Measurements from ENCODE around the gene CFAP251. TPM values are rescaled to one million over a fixed set of nuclear protein-coding genes. Genes with fewer than 3 reads are reported as not detected.

Gene CFAP251
- polyA plus RNA-seq, 3 donors: 0.08 to 0.17 TPM; not detected in 1

DNA sequence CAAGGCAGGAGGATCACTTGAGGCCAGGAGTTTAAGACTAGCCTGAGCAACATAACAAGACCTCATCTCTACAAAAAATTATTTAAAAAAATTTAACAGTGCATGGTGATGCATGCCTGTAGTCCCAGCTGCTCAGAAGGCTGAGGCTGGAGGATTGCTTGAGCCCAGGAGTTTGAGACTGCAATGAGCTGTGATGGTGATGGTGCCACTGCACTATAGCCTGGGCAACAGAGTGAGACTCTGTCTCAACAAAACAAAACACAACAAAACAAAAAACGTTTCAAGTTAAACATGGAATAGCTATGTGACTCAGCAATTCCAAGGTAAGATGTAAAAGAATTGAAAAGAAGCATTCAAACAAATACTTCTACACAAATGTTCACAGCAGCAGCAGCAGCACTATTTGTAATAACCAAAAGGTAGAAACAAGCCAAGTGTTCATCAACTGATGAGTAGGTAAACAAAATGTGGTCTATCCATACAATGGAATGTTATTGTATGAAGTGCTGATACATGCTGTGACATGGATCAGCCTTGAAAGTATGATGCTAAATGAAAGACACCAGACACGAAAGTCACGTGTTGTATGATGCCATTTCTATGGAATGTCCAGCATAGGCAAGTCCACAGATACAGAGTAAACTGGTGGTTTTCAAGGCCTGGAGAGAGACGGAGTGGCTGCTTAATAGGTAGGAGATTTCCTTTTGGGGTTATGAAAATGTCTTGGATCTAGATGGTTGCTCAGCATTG is 31.4 kb downstream of the CFAP251 start:
- Mint-ChIP-seq H3K4me1 (no peaks in the 10 kb centered on the region), H3K4me3 (no peak overlapping the region), H3K9me3 (peaks cover 0 to 4% (median 0%) of the 10 kb centered on the region in 7 donors), H3K36me3 (no peaks in the 10 kb centered on the region), H3K27me3 (ENCODE audit: low read depth in 3 of 3) (no peaks in the 10 kb centered on the region), H3K27ac (no peak overlapping the region)
- Histone ChIP-seq H3K9ac (ENCODE audit: insufficient read depth, low read length, poor library complexity, severe bottlenecking) (no peak overlapping the region), H3K4me2 (replicated peaks; ENCODE audit: extremely low read depth, low read length, poor library complexity, severe bottlenecking) (no peak overlapping the region), H3K4me3 (replicated peaks in 1 of 3; ENCODE audit: low read depth in 2 of 3, low read length in 3 of 3) (no peak overlapping the region), H3K27ac (ENCODE audit: low read depth in 1 of 2, low read length in 2 of 2) (no peak overlapping the region), H4K20me1 (ENCODE audit: insufficient read depth, low read length) (no peaks in the 10 kb centered on the region), H3K27me3 (ENCODE audit: control insufficient read depth in 2 of 2, insufficient read depth in 2 of 2, low read length in 2 of 2) (no peaks in the 10 kb centered on the region), H3K36me3 (replicated peaks in 1 of 2; ENCODE audit: control insufficient read depth in 1 of 2, insufficient read depth in 2 of 2, low read length in 2 of 2) (no peaks in the 10 kb centered on the region), H3K4me1 (ENCODE audit: control insufficient read depth in 1 of 2, insufficient read depth in 2 of 2, low read length in 2 of 2) (no peaks in the 10 kb centered on the region), H3K9me3 (replicated peaks in 1 of 2; ENCODE audit: control insufficient read depth in 1 of 2, insufficient read depth in 1 of 2, low read length in 2 of 2) (peaks cover 0 to 4% of the 10 kb centered on the region in 2 donors), H2AFZ (ENCODE audit: insufficient read depth, low read depth, low read length, poor library complexity, severe bottlenecking) (no peak overlapping the region), H3K79me2 (ENCODE audit: insufficient read depth, low read length) (no peaks in the 10 kb centered on the region)
- intact Hi-C loops (cut with micrococcal nuclease): no loop called here
- 93% methylated on average over 3 of the region's 4 CpGs for WGBS (ENCODE audit: insufficient coverage)
- no peak for DNase-seq
- TF ChIP-seq, protein P1, sequence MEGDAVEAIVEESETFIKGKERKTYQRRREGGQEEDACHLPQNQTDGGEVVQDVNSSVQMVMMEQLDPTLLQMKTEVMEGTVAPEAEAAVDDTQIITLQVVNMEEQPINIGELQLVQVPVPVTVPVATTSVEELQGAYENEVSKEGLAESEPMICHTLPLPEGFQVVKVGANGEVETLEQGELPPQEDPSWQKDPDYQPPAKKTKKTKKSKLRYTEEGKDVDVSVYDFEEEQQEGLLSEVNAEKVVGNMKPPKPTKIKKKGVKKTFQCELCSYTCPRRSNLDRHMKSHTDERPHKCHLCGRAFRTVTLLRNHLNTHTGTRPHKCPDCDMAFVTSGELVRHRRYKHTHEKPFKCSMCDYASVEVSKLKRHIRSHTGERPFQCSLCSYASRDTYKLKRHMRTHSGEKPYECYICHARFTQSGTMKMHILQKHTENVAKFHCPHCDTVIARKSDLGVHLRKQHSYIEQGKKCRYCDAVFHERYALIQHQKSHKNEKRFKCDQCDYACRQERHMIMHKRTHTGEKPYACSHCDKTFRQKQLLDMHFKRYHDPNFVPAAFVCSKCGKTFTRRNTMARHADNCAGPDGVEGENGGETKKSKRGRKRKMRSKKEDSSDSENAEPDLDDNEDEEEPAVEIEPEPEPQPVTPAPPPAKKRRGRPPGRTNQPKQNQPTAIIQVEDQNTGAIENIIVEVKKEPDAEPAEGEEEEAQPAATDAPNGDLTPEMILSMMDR (IDR thresholded peaks at IDR 0.05): no peak

DNA sequence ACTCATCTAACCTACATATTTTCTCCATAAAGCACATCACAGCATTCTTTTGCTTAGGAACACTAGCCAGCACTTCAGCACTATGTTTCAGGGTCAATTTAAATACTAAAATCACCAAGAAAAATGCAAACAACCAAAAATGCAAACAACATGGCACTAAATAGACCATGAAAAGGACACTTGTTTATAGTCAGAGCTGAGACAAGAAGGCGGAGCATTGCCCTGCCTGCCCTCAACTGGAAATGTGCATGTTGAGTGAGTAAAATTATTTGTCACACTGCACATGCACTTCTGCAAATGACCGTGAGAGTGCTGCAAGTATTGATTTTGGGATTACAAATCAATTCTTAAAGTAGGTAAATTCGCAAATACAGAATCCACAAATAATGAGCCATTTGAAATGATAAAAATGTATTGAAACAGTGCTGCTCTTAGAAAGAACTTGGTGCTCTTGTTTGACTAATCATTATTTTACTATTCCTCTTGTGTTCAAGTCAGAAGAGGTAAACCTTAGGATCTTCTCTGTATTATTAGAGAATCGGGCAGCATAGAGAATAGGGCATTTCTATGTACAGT is 34.8 kb downstream of the CFAP251 start:
- intact Hi-C loops (cut with micrococcal nuclease): no loop called here
- H3K27ac Mint-ChIP-seq: no peak overlapping the region
- no CpG with 5 or more reads among the region's 4 CpGs for WGBS (ENCODE audit: insufficient coverage)

More for the DNA sequence above, 34.8 kb downstream of the CFAP251 start:
- Mint-ChIP-seq H3K4me3 (no peak overlapping the region), H3K27me3 (ENCODE audit: low read depth in 3 of 3) (no peaks in the 10 kb centered on the region), H3K36me3 (no peaks in the 10 kb centered on the region), H3K4me1 (no peaks in the 10 kb centered on the region), H3K9me3 (peaks cover 0 to 2% (median 0%) of the 10 kb centered on the region in 7 donors)
- H3K27me3 ChIP-seq (ENCODE audit: control insufficient read depth in 2 of 2, insufficient read depth in 2 of 2, low read length in 2 of 2): no peaks in the 10 kb centered on the region
- H3K4me2 ChIP-seq (replicated peaks; ENCODE audit: extremely low read depth, low read length, poor library complexity, severe bottlenecking): no peak overlapping the region
- H3K36me3 ChIP-seq (replicated peaks in 1 of 2; ENCODE audit: control insufficient read depth in 1 of 2, insufficient read depth in 2 of 2, low read length in 2 of 2): no peaks in the 10 kb centered on the region
- H3K9me3 ChIP-seq (replicated peaks in 1 of 2; ENCODE audit: control insufficient read depth in 1 of 2, insufficient read depth in 1 of 2, low read length in 2 of 2): no peaks in the 10 kb centered on the region
- H3K9ac ChIP-seq (ENCODE audit: insufficient read depth, low read length, poor library complexity, severe bottlenecking): no peak overlapping the region
- no peak overlapping the region for H3K4me3 ChIP-seq (replicated peaks in 1 of 3; ENCODE audit: low read depth in 2 of 3, low read length in 3 of 3)
- H4K20me1 ChIP-seq (ENCODE audit: insufficient read depth, low read length): no peaks in the 10 kb centered on the region
- H3K79me2 ChIP-seq (ENCODE audit: insufficient read depth, low read length): no peaks in the 10 kb centered on the region
- no peaks in the 10 kb centered on the region for H3K4me1 ChIP-seq (ENCODE audit: control insufficient read depth in 1 of 2, insufficient read depth in 2 of 2, low read length in 2 of 2)
- no peak for DNase-seq
- TF ChIP-seq, protein P1 (IDR thresholded peaks at IDR 0.05): no peak
- H2AFZ ChIP-seq (ENCODE audit: insufficient read depth, low read depth, low read length, poor library complexity, severe bottlenecking): no peak overlapping the region
- H3K27ac ChIP-seq (ENCODE audit: low read depth in 1 of 2, low read length in 2 of 2): no peak overlapping the region

All from CD14-positive monocyte (primary cell).